Smooth muscle cell (in vitro differentiated cells): ENCODE data around the gene RBM12. TPM values are rescaled to one million over a fixed set of nuclear protein-coding genes. Genes with fewer than 3 reads are reported as not detected.

Experiments used
- DNase-seq: peaks from one replicate; lab custom pipeline; 2025; ENCODE audit not compliant: unreplicated experiment; lab: John Stamatoyannopoulos, UW
- H2AFZ ChIP-seq: fragments of 200-600 bp; sonication (generic); 2 replicates; pipeline ENCODE4 v1.6.0; 2016; ENCODE audit warnings: antibody characterized with exemption, low read depth, mild to moderate bottlenecking
- H3F3A ChIP-seq: fragments of 200-600 bp; sonication (generic); 2 replicates; pipeline ENCODE4 v1.6.0; 2017; ENCODE audit warnings: antibody characterized with exemption, low read depth
- H3K27ac ChIP-seq: fragments of 200-600 bp; sonication (generic); 2 replicates; pipeline ENCODE4 v1.5.1; 2016; ENCODE audit warnings: low read depth, mild to moderate bottlenecking
- H3K27me3 ChIP-seq: fragments of 200-600 bp; sonication (generic); 2 replicates; pipeline ENCODE4 v1.6.1; 2016; ENCODE audit warnings: low read depth, mild to moderate bottlenecking
- H3K36me3 ChIP-seq: fragments of 200-600 bp; sonication (generic); 2 replicates; pipeline ENCODE4 v1.5.1; 2016; ENCODE audit warnings: low read depth
- H3K4me1 ChIP-seq: fragments of 200-600 bp; sonication (generic); 2 replicates; pipeline ENCODE4 v1.5.1; 2016; ENCODE audit warnings: low read depth
- H3K4me2 ChIP-seq: fragments of 200-600 bp; sonication (generic); 2 replicates; pipeline ENCODE4 v1.6.0; 2016; ENCODE audit warnings: mild to moderate bottlenecking
- H3K4me3 ChIP-seq: fragments of 200-600 bp; sonication (generic); 2 replicates; pipeline ENCODE4 v1.5.1; 2016; ENCODE audit warnings: mild to moderate bottlenecking
- H3K79me2 ChIP-seq: fragments of 200-600 bp; sonication (generic); 2 replicates; pipeline ENCODE4 v1.6.0; 2016; ENCODE audit warnings: low read depth, mild to moderate bottlenecking
- H3K9ac ChIP-seq: fragments of 200-600 bp; sonication (generic); 2 replicates; pipeline ENCODE4 v1.6.0; 2016; ENCODE audit warnings: low read depth
- H3K9me3 ChIP-seq: fragments of 200-600 bp; sonication (generic); replicated peaks from 2 replicates; pipeline ENCODE4 v1.5.1; 2016; ENCODE audit warnings: low read depth
- H4K20me1 ChIP-seq: fragments of 200-600 bp; sonication (generic); 2 replicates; pipeline ENCODE4 v1.6.0; 2016; ENCODE audit warnings: low read depth
- WGBS: methylation state at CpG from one replicate; pipeline ENCODE4 v1.1.7; 2016; ENCODE audit warnings: low lambda C conversion rate; 5-methylcytosine and 5-hydroxymethylcytosine counted together
- polyA plus RNA-seq: library from polyadenylated mRNA; unstranded; fragments of >200 nt; fragmentation: Nextera tagmentation; extraction: Ambion mirVana; gene quantifications from 2 replicates; pipeline ENCODE4 v1.2.1, GENCODE V29; 2016
- total RNA-seq: library from RNA; depleted of rRNA; stranded (reverse); fragments of >200 nt; gene quantifications from 2 replicates; pipeline ENCODE4 v1.2.3, GENCODE V29; 2014
- TF ChIP-seq, protein P1 (sequence below): fragments of 200-600 bp; sonication (generic); IDR thresholded peaks from 2 replicates; pipeline ENCODE4 v1.5.1; 2017; ENCODE audit warnings: borderline replicate concordance, mild to moderate bottlenecking, antibody characterized with exemption; ENCODE audit not compliant: insufficient read depth, poor library complexity, severe bottlenecking

The RBM12 gene
- total and polyA plus RNA-seq, 2 experiments from 2014 or later = 14.5 to 44.2 TPM

DNA sequence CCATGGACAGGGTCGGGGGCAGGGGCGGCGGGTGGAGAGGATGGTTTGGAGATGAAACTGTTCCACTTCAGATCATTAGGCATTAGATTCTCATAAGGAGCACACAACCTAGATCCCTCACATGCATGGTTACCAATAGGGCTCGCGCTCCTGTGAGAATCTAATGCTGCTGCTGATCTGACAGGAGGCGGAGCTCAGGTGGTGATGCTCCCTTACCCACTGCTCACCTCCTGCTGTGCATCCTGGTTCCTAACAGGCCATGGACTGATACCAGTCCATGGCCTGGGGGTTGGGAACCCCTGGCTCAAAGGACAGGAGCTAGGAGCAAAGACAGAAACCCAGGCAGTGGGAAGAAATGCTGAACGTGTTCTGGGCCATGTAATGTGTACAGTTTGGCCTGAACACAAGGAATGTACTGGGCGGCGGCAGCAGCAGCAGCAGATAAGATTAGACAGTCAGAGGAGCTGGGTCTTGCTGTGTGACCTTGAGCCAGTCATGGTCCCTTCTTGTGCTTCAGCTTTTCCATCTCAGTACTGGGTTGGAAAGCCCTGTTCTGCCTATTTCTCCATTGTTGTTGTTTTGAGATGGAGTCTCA lies 53.8 kb downstream of the RBM12 start:
- Histone ChIP-seq H3K27ac (no peak overlapping the region), H3K79me2 (no peaks in the 10 kb centered on the region), H3K4me2 (no peak overlapping the region), H4K20me1 (no peaks in the 10 kb centered on the region), H2AFZ (no peak overlapping the region), H3K27me3 (no peaks in the 10 kb centered on the region), H3K9ac (no peak overlapping the region), H3K9me3 (no peaks in the 10 kb centered on the region), H3K4me1 (no peaks in the 10 kb centered on the region), H3K4me3 (no peak overlapping the region), H3F3A (no peaks in the 10 kb centered on the region), H3K36me3 (no peaks in the 10 kb centered on the region)
- TF ChIP-seq, protein P1, sequence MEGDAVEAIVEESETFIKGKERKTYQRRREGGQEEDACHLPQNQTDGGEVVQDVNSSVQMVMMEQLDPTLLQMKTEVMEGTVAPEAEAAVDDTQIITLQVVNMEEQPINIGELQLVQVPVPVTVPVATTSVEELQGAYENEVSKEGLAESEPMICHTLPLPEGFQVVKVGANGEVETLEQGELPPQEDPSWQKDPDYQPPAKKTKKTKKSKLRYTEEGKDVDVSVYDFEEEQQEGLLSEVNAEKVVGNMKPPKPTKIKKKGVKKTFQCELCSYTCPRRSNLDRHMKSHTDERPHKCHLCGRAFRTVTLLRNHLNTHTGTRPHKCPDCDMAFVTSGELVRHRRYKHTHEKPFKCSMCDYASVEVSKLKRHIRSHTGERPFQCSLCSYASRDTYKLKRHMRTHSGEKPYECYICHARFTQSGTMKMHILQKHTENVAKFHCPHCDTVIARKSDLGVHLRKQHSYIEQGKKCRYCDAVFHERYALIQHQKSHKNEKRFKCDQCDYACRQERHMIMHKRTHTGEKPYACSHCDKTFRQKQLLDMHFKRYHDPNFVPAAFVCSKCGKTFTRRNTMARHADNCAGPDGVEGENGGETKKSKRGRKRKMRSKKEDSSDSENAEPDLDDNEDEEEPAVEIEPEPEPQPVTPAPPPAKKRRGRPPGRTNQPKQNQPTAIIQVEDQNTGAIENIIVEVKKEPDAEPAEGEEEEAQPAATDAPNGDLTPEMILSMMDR = no peak
- 91% methylated on average over 9 of the region's 9 CpGs for WGBS
- no peak for DNase-seq

DNA sequence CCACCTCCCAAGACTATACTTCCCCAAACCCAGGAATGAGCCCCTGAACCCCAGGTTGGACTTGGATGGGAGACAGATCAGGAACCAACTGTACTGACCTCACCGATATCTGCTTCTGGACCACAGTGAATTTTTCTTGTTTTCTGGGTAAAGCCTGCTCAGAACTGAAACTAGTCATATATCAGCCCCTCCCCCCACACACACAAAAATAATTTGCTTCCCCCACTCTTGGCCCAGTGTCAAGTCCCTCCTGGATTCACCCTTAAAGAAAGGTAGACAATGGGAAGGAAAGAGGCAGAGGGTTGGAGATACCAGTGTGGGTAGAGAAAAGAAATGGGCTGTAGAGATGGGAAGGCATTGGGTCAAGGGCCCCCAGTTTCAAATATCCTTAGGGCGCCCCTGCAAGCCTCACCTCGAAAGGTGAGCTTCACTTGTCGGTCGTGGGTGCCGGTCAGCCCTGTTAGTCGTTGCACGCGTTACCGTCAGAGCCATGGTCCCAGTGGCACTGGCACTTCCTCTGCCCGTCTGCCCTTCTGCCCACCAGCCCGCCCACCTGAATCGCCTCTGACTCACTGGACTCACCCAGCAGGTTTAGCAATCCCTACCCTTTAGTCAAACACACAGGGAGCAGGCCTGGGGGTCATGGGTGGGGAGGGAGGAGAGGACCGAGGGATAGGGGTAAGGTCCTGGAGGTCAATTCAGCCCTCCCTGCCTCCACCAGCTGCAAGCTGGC lies 57.5 kb downstream of the RBM12 start:
- no peaks in the 10 kb centered on the region for H3K79me2 ChIP-seq
- H3K4me2 ChIP-seq = no peak overlapping the region
- WGBS = 80% methylated on average over 14 of the region's 14 CpGs
- H3F3A ChIP-seq = no peaks in the 10 kb centered on the region
- H3K9me3 ChIP-seq = no peaks in the 10 kb centered on the region
- H3K4me1 ChIP-seq = no peaks in the 10 kb centered on the region
- no peaks in the 10 kb centered on the region for H3K36me3 ChIP-seq
- TF ChIP-seq, protein P1 = no peak
- no peak overlapping the region for H3K9ac ChIP-seq
- no peak overlapping the region for H2AFZ ChIP-seq
- no peak overlapping the region for H3K4me3 ChIP-seq
- H3K27me3 ChIP-seq = peaks cover 11% of the 10 kb centered on the region
- DNase-seq = no peak
- H4K20me1 ChIP-seq = no peaks in the 10 kb centered on the region
- H3K27ac ChIP-seq = no peak overlapping the region

DNA sequence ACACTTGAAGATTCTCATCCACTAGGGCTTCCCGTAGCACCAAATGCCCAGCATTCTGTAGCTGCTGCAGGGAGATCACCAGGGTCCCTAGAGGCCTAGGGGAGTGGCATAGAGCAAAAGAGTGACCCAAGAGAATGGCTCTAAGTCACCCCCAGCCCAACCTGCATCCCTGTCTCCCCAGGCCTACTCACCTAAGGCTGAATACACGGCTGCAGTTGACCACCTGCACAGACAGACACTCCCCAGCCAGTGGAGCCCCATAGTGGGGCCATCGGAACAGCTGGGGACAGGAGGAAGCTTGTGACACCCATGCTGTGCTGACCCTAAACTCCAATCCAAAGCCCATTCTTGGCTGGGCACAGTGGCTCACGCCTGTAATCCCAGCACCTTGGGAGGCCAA lies 58.6 kb downstream of the RBM12 start:
- H3K9ac ChIP-seq = no peak overlapping the region
- peaks cover 21% of the 10 kb centered on the region for H3K27me3 ChIP-seq
- TF ChIP-seq, protein P1 = no peak
- H3K27ac ChIP-seq = no peak overlapping the region
- 91% methylated on average over 4 of the region's 4 CpGs for WGBS
- H3K4me2 ChIP-seq = no peak overlapping the region
- no peaks in the 10 kb centered on the region for H3F3A ChIP-seq
- H2AFZ ChIP-seq = no peak overlapping the region
- no peaks in the 10 kb centered on the region for H4K20me1 ChIP-seq
- H3K4me1 ChIP-seq = peaks cover 7% of the 10 kb centered on the region
- DNase-seq = no peak
- H3K9me3 ChIP-seq = no peaks in the 10 kb centered on the region
- no peak overlapping the region for H3K4me3 ChIP-seq
- H3K36me3 ChIP-seq = no peaks in the 10 kb centered on the region
- no peaks in the 10 kb centered on the region for H3K79me2 ChIP-seq

DNA sequence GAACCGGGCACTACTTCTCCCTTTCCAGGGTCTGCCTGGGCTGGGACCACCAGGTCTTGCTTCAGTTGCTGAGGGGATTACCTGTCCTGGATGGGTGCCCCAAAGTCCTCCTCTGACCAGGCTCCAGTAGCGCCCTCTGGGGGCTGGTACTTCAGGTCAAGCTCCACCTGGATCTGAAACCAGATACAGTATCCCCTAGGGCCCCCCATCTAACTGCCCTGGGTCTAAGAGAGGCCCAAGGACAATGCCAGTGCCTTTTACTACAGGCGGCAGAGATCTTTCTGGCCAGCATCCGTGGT lies 60.3 kb downstream of the RBM12 start:
- H3K9ac ChIP-seq = no peak overlapping the region

More for the DNA sequence above, 60.3 kb downstream of the RBM12 start:
- peaks cover 38% of the 10 kb centered on the region for H3K27me3 ChIP-seq
- no peaks in the 10 kb centered on the region for H3K36me3 ChIP-seq
- no peak overlapping the region for H3K4me2 ChIP-seq
- no peak overlapping the region for H2AFZ ChIP-seq
- DNase-seq = no peak
- H3K79me2 ChIP-seq = no peaks in the 10 kb centered on the region
- TF ChIP-seq, protein P1 = peak; percentile 17
- no peaks in the 10 kb centered on the region for H4K20me1 ChIP-seq
- H3K4me1 ChIP-seq = peaks cover 8% of the 10 kb centered on the region
- no peaks in the 10 kb centered on the region for H3F3A ChIP-seq
- 48% methylated on average over 4 of the region's 4 CpGs for WGBS
- no peak overlapping the region for H3K4me3 ChIP-seq
- H3K27ac ChIP-seq = no peak overlapping the region
- H3K9me3 ChIP-seq = no peaks in the 10 kb centered on the region
